GM12872 (cell line): ENCODE results near the gene SH3RF1.

Experiments used
- CTCF ChIP-seq: IDR thresholded peaks from 3 replicates; pipeline ENCODE4 v1.5.1; 2011; ENCODE audit warnings: low read depth, mild to moderate bottlenecking, low read length, moderate library complexity; ENCODE audit not compliant: insufficient read depth

The SH3RF1 gene

GRCh38 chr4:169207436-169208089 lies 63.2 kb downstream of the SH3RF1 start:
- no peak for TF ChIP-seq CTCF

GRCh38 chr4:169205744-169206080 lies 65.0 kb downstream of the SH3RF1 start:
- TF ChIP-seq CTCF, result no peak

- no peak for TF ChIP-seq CTCF
Measured at GRCh38 chr4:169205075-169205743, 65.5 kb downstream of the SH3RF1 start.

GRCh38 chr4:169203891-169204290 lies 66.9 kb downstream of the SH3RF1 start:
- no peak for TF ChIP-seq CTCF

- no peak for TF ChIP-seq CTCF
Measured at GRCh38 chr4:169202878-169203277, 67.9 kb downstream of the SH3RF1 start.

- no peak for TF ChIP-seq CTCF
Measured at GRCh38 chr4:169202145-169202699, 68.5 kb downstream of the SH3RF1 start.

GRCh38 chr4:169201222-169202144 lies 69.3 kb downstream of the SH3RF1 start:
- TF ChIP-seq CTCF, result no peak
